GM19099 (cell line): ENCODE results near the gene ARSI.

Experiments
- POLR2A ChIP-seq: IDR thresholded peaks from 3 replicates; pipeline ENCODE4 v1.6.1; 2011; ENCODE audit warnings: low read depth; ENCODE audit not compliant: insufficient read length; ENCODE audit errors: extremely low read depth

Gene ARSI

DNA sequence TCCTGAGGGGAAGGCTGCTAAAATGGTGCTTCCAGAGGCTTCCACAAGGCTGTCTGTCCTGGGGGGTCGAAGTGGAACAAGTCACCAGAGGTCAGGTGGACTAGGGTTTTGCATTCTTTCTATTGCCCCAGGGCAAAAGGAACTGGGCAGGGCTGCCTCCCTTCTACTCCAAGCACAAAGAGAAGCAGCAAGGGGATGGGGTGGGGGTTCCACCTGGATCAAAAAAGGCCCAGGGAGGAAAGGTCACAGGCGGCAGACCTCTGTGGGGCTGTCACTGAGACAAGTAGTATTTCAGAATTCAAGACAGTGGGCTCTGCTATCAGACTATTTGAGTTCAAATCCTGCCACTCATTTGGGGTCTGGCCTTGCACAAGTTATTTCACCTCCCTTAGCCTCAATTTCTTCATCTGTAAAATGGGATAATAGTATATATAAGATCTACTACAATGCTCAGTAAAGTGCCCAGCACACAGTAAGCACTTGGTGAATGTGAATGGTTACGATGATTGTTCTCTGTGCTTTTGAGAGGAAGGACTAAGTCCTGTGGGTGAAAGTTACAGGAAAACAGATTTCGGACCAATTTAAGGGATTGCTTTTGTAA lies 1.9 kb upstream of the ARSI start:
- no peak for TF ChIP-seq POLR2A

DNA sequence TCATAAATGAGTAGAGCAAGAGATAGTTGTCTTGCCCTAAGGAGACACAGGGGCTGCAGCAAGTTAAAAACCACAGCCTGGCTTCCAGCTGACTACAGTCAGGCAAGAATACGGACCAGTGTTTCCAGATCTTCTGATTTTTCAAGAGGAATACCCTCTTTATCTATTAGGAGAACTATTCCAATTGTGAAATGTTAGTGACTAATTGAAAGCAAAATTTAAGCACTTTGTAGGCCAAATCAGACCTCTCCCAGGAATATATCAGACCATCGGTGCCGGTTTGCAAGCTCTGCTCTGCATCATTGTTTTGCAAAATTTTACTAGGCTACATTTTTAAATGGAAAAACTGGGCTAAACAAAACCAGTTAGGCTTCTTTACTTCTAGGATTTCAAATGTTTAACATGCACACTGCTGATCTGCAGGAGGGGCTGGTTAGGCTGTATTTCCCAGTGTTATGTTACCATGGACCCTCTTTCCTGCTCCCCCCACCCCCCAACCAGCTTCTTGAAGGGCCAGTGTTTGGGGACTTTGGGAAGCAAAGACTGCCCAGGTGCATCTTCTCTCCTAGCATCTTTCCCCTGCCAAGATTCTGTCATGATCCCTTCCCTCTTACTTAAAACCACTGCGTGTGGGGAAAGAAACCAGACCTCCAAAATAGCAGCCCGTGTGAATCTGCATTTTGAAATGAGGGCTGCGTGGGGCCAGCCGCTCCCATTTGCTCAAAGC lies 1.1 kb upstream of the ARSI start:
- TF ChIP-seq POLR2A: no peak

DNA sequence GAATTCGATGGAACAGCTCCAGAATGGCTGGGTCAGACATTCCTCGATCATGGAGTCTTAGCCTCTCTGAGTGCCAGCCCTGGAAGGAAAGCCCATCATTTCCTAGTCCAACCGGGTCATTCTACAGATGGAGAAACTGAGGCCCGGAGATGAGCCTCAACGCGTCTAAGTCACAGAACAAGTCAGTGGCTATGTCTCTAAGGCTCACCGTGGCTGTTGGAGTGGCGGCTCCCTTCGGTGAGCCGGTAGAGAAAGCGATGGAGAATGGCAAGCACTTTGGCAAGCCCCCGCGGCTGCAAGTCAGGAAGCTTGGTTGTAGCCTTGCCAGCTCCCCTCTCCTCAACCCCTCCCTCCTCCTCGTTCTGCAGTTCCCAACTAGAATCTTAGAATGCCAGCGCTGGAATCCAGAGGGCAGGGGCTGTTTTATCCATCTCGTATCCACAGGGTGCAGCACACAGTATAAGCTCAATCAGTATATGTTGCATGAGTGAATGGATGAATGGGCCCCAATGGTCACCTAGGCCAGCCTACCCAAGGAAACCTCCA lies 438 bp upstream of the ARSI start:
- no peak for TF ChIP-seq POLR2A

DNA sequence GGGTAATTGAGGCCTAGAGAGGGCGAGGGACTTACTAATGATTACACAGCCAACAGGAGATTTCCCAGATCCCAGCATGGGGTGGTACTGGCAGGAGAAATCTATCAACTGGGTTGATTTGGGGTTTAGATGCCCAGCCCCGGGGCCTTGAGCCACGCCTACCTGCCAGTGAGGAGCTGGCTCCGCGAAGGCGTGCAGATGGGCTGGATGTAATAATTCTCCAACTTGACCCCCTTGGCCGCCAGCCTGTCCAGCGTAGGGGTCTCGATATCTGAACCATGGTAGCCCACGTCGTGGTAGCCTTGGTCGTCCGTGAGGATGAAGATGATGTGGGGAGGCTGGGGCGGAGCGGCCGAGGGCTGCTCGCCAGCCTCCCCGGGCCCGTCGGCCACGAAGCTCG lies 804 bp downstream of the ARSI start:
- TF ChIP-seq POLR2A: no peak

DNA sequence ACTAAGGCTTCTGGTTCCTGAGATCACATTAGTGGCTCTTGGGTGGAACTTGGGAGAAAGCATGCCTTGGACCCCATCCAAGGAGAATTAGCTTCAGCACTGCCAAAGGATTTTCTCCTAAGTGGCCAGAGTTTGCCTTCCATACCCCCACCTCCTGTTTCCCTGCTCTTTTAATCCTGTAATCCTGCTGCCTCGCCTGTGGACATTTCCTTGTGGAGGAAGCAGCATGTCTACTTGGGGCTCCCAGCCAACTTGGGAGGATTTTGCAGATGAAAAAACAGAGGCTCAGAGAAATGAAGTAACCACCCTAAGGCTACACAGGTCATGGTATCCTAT lies 1.6 kb downstream of the ARSI start:
- no peak for TF ChIP-seq POLR2A

DNA sequence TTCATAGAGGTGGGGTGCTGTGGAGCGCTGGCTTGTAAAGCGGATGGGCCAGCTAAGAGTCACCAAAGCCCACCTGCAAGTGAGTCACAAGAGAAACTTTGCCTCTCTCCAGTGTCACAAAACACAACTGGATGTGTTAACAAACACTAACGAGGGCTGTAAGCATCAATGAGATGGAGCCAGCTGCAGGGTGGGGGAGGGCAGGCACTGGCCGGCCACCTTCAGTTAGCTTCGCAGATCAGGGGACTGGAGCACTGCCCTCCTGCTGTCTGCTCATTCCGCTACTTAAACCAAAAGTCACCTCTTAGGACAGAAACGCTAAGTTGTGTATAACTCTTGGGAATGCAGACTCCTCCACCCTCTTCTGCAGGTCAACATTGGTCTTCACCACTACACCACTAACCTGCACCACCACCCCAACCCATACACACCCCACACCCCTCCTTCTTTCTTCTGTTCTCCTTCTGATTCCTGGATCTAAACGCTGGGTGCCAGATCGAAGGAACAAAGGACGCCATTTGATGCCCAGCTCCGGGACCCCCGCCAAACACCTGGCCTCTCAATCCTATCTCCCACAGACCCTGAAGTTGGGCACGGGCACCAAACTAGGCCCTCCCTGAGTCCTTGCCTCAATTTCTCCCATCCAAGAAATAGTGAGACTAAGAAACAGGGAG lies 2.1 kb downstream of the ARSI start:
- TF ChIP-seq POLR2A: no peak

DNA sequence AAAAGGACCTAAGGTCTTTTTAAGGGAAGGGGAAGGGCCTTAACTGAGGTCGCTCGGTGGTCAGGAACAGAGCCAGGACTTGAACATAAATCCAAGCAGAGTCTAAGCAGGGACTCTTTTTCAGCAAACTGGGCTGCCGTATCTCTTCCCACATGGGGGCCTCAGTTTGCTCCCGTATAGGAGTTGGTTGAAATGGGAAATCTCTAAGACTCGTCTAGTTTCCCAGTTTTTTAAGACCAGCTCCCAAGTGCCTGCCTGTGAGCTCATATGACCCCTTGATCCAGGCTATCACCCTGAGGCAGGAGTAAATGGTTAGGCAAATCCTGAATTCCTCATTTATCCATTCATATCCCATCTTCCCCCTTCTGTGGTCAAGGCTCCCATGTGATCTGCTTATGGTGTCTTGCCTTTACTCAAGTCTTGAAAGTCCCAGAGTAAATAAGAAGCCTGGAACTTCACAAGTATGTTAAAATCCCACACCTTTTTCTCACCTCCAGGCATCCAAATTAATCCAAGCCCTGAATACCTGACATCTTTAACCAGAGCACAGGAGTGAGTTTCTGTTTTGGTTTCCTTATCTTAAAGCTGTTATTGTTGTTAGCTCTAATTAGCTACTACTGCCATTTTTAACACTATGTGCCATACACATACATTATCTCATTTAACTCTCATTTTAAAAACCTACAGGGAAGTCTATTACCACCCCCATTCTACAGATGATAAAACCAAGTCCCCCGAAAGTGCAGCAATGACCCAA lies 3.0 kb downstream of the ARSI start:
- TF ChIP-seq POLR2A: no peak

DNA sequence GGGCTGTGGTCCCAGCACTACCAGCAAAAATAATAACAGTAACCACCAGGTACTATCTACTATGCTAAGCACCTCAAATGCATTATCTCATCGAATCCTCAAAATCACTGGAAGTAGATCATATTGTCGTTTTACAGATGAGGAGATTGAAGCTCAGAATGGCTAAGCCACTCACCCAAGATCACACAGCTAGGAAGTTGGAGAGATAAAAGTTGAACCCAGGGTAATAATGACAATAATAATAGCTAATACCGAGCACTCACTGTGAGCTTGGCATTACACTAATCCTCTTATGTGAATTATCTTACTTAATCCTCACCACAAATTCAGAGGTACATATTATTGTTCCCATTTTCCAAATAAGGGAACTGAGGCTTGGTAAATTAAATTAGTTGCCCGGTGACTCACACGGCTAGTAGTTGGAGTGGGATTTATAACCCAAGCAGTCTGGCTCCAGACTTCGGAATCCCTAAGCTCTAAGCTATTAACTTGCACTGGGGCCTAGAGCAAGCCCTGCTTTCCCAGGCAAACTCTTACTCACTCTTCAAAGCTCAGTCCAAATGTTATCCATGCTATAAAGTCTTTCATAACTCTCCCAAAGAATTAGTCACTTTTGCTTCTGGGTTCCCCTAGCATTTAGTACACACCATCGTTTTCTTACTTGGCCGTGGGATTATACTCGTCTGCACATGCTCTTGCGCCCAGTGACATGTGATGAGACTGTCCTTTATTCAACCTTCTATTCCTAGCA lies 3.8 kb downstream of the ARSI start:
- no peak for TF ChIP-seq POLR2A

DNA sequence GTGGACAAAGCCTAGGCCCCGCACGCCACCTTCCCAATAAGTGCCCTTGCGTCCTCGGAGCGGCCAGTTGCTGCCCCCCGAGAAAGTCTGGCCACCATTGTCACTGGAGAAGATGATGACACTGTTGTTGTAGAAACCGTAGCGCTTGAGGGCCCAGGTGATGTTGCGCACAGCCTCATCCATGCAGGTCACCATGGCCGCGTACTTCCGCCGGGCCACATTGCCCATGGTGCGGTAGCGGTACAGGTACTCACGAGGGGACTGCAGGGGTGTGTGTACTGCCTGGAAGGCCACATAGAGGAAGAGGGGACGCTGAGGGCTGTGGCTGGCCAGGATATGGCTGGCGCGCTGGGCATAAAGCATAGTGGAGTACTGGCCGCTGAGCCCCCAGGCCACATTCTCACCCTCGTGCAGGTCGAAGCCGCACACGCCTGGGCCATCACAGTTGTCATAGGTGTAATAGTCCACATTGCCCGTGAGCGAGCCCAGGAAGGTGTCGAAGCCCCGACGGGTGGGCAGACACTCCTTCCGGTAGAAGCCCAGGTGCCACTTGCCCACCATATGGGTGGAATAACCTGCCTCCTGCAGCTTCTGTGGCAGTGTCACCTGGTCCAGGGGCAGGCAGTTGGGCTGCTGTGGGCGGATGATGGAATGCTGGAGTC lies 4.6 kb downstream of the ARSI start:
- no peak for TF ChIP-seq POLR2A

DNA sequence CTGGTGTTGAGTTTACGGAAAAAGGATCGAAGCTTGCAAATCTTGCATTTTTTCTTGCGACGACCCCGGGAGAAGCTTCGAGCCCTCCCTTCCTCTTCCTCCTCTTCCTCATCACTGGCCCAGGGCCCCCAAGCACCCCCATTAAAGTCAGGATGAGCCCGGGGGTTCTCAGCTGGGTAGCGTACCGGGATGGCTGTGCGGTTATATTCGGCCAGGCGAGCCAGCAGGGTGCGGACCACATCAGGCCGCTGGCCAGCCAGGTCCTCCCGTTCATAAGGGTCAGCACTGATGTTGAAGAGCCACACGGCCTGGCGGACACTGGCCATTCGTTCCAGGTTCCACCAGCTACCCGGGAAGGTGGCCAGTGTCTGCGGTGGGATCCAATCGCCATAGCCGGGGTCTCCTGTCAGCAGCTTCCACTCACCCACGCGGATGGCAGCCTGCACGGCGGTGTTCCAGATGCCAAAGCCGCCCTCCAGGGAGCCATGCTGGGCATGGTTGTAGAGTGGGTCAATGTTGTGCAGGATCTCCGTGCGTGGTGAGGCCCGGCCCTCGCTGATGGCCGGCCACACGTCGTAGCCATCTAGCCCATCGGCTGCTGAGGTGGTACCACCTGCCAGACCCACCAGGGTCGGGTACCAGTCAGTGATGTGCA lies 5.3 kb downstream of the ARSI start:
- no peak for TF ChIP-seq POLR2A

DNA sequence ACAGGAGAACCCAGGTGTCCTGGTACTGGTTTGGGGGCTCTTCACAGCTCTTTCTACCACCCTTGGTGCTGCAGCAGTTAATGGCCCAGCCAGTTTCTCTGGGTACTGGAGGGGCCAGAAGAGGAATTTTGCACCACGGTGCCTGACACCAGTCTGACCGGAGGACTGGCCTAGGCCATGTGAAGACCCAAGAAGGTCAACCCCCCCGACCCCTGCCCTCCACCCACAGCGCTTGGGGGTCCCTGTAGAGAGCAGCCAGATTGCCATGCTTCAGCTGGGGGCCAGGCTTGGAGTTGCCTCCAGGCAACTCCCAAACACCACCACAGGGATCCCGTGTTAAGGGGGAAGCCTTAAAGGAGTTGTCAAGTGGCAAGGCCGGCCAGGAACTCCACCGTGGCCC lies 6.2 kb downstream of the ARSI start:
- TF ChIP-seq POLR2A: no peak

DNA sequence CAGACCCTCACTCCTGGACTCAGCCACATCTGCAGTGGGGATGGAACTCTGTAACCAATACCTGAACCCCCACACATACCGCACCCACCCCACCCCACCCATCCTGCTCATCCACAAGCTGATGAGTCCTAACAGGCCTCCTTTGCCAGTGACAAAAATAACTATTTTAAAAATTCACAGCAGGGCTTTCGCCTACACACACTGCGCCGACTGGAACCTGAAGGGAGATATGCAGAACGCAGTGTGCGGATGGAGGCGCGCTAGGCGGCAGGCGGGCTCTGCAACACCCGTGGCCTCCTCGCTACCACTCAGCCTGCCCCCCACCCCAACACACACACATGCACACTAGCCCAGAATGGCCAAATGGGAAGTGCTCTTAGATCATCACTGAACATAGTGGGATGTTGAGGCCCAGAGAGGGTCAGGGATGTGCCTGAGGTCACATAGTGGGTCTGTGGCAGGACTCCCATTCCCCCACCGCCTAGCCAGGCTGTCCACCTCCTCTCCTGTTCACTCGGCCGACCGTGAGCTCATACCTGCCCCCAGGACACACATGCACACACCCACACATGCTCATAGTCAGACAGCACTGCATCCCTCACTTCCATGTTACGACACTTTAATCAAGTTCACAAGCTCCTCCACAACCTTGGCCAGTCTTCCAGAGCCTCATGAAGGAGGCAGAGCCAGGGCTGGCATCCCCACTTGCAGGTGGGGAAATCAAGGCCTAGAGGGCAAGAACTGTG lies 6.8 kb downstream of the ARSI start:
- no peak for TF ChIP-seq POLR2A

DNA sequence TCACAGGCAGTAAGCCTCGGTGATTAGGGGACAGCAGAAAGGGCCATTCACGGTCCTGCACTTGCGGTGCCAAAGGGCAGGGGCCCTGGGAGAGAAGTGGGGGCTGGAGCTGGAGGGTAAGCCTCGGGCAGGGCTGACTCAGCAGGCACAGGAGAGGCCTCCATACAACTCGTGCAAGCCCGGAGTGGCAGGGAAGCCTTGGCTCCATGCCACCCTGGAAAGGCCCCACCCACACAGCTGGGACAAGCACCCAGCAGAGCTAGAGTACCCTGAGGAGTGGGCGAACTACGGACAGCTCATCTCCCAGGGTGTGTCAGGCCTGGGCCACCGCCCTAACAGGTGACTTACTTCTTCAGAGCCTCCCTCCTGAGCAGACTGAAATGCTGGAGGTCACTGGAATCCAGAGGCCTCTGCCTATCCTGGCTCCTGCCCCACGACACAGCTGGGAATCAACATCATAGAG lies 7.5 kb downstream of the ARSI start:
- no peak for TF ChIP-seq POLR2A

DNA sequence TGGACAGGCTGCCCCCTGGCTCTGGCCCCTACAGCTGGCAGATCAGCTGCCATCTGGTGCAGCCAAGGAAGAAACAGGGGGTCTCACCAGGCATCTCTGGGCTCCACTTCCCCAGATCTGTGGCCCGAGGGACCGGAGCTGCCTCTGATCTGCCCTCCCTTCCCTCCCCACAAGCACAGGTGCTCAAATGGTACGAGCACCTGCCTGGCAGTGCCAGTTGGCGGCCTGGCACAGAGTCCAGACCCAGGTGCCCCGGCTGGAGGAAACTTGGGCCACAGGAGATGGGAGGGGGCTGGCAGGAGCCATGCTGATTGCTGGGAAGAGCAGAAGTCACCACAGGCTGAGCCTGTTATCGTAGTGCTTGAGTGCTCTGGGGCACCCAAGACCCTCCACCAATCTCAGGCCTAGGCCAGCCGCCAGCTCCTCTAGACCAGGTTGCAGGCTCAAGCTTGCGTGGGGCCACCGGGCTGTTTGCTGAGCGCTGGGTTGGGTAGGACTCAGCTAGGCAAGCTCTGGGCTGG lies 8.1 kb downstream of the ARSI start:
- no peak for TF ChIP-seq POLR2A
